ENCODE data around the gene TSHZ2.
"Not testable (repeated sequence)": the region's sequence is repeated elsewhere in the genome, so short reads cannot be mapped to it uniquely, and the experiment has no call there.

TSHZ2 gene

GRCh38 chr20:52996130-52996529 lies 24.0 kb downstream of the TSHZ2 start:
- DNase-seq (ENCODE audit: low read depth): no peak

GRCh38 chr20:52996658-52997057 lies 24.5 kb downstream of the TSHZ2 start:
- DNase-seq (ENCODE audit: low read depth): no peak

GRCh38 chr20:52998268-52998667 lies 26.1 kb downstream of the TSHZ2 start:
- no peak for DNase-seq (ENCODE audit: low read depth)

GRCh38 chr20:52999040-52999439 lies 26.9 kb downstream of the TSHZ2 start:
- DNase-seq (ENCODE audit: low read depth): no peak

- no peak for DNase-seq (ENCODE audit: low read depth)
These were observed 29.5 kb downstream of the TSHZ2 start for GRCh38 chr20:53001498-53002301.

GRCh38 chr20:53002786-53003185 lies 30.6 kb downstream of the TSHZ2 start:
- DNase-seq (ENCODE audit: low read depth): no peak

GRCh38 chr20:53003420-53004154 lies 31.4 kb downstream of the TSHZ2 start:
- DNase-seq (ENCODE audit: low read depth): no peak

- no peak for DNase-seq (ENCODE audit: low read depth)
These were observed 32.2 kb downstream of the TSHZ2 start for GRCh38 chr20:53004267-53004813.

- no peak for DNase-seq (ENCODE audit: low read depth)
These were observed 38.0 kb downstream of the TSHZ2 start for GRCh38 chr20:53009979-53010735.

- no peak for DNase-seq (ENCODE audit: low read depth)
These were observed 39.5 kb downstream of the TSHZ2 start for GRCh38 chr20:53011640-53012039.

GRCh38 chr20:53013183-53013582 lies 41.0 kb downstream of the TSHZ2 start:
- no peak for DNase-seq (ENCODE audit: low read depth)

GRCh38 chr20:53013847-53014246 lies 41.7 kb downstream of the TSHZ2 start:
- DNase-seq (ENCODE audit: low read depth): no peak

GRCh38 chr20:53016071-53016470 lies 43.9 kb downstream of the TSHZ2 start:
- DNase-seq (ENCODE audit: low read depth): no peak

- no peak for DNase-seq (ENCODE audit: low read depth)
These were observed 44.4 kb downstream of the TSHZ2 start for GRCh38 chr20:53016534-53017042.

- DNase-seq (ENCODE audit: low read depth): no peak
These were observed 45.0 kb downstream of the TSHZ2 start for GRCh38 chr20:53017206-53017605.

- no peak for DNase-seq (ENCODE audit: low read depth)
These were observed 47.3 kb downstream of the TSHZ2 start for GRCh38 chr20:53019464-53019863.

GRCh38 chr20:53020376-53020775 lies 48.2 kb downstream of the TSHZ2 start:
- DNase-seq (ENCODE audit: low read depth): no peak

- no peak for DNase-seq (ENCODE audit: low read depth)
These were observed 48.7 kb downstream of the TSHZ2 start for GRCh38 chr20:53020834-53021233.

- DNase-seq (ENCODE audit: low read depth): no peak
These were observed 49.8 kb downstream of the TSHZ2 start for GRCh38 chr20:53021934-53022333.

- no peak for DNase-seq (ENCODE audit: low read depth)
These were observed 51.8 kb downstream of the TSHZ2 start for GRCh38 chr20:53023732-53024520.

- DNase-seq (ENCODE audit: low read depth): not testable (repeated sequence)
These were observed 52.5 kb downstream of the TSHZ2 start for GRCh38 chr20:53024653-53025052.
